B cell (primary cell): ENCODE results near the gene IYD. TPM values are rescaled to one million over a fixed set of nuclear protein-coding genes. Genes with fewer than 3 reads are reported as not detected.

Source experiments
- ATAC-seq: fragments of 200-7000 bp; cut with Tn5 transposase; one replicate; pipeline ENCODE4 v1.10.0; 2021; ENCODE audit warnings: low read depth, mild to moderate bottlenecking, moderate number of reproducible peaks, moderate library complexity
- CTCF ChIA-PET: fragments of 350-600 bp; sonication (Branson Sonifier 250); formaldehyde crosslinking; loops from one replicate; lab custom pipeline; 2021; ENCODE audit warnings: antibody characterized with exemption, inconsistent platforms; lab: Charles Lee
- POLR2A ChIA-PET: fragments of 350-600 bp; sonication (Branson Sonifier 250); formaldehyde crosslinking; loops from one replicate; lab custom pipeline; 2021; ENCODE audit warnings: antibody characterized with exemption; lab: Charles Lee
- DNase-seq: peaks from one replicate; pipeline ENCODE4 v3.0.0; 2013
- H2AFZ ChIP-seq: 2 replicates; pipeline ENCODE4 v1.6.1; 2012; ENCODE audit warnings: mild to moderate bottlenecking, low read depth, low read length; ENCODE audit not compliant: insufficient read depth, poor library complexity, severe bottlenecking
- H3K27ac ChIP-seq, 2 donors: 1 replicate in 1 of 2; 2 replicates in 1 of 2; pipeline ENCODE4 v1.5.1; 2012 to 2013; ENCODE audit warnings: low read length in 2 of 2, mild to moderate bottlenecking in 2 of 2, moderate library complexity in 1 of 2
- H3K27me3 ChIP-seq, 4 experiments: fragments of 200-600 bp in 1 of 4; sonication (generic) in 1 of 4; replicated peaks in 1 of 4; 1 replicate in 2 of 4; 2 replicates in 2 of 4; pipeline versions ENCODE4 v1.6.1 to v1.7.0; 2013 to 2016; ENCODE audit warnings: low read length in 3 of 4, mild to moderate bottlenecking in 2 of 4, mixed read lengths in 1 of 4, moderate library complexity in 1 of 4; ENCODE audit not compliant: insufficient read depth in 4 of 4, control insufficient read depth in 3 of 4; ENCODE audit errors: control extremely low read depth in 1 of 4
- H3K36me3 ChIP-seq, 2 experiments: replicated peaks in 1 of 2; 1 replicate in 1 of 2; 2 replicates in 1 of 2; pipeline versions ENCODE4 v1.6.1 to v1.7.1; 2013; ENCODE audit warnings: low read length in 1 of 2; ENCODE audit not compliant: insufficient read depth in 2 of 2, control insufficient read depth in 1 of 2; ENCODE audit errors: control extremely low read depth in 1 of 2, extremely low read depth in 1 of 2
- H3K4me1 ChIP-seq, 2 donors: fragments of 200-600 bp in 1 of 2; sonication (generic) in 1 of 2; 1 replicate in 1 of 2; 2 replicates in 1 of 2; pipeline versions ENCODE4 v1.5.1 to v1.6.1; 2013 to 2017; ENCODE audit warnings: low read length in 2 of 2; ENCODE audit not compliant: control insufficient read depth in 2 of 2, insufficient read depth in 2 of 2
- H3K4me2 ChIP-seq: replicated peaks from 2 replicates; pipeline ENCODE3; 2012; ENCODE audit warnings: mild to moderate bottlenecking, low read depth, low read length; ENCODE audit not compliant: poor library complexity, severe bottlenecking
- H3K4me3 ChIP-seq, 5 experiments: fragments of 200-600 bp in 1 of 5; sonication (generic) in 1 of 5; 1 replicate in 3 of 5; 2 replicates in 2 of 5; pipeline versions ENCODE4 v1.5.1 to v1.7.0; 2011 to 2016; ENCODE audit warnings: low read length in 4 of 5, mild to moderate bottlenecking in 4 of 5, low read depth in 2 of 5, control low read depth in 1 of 5, moderate library complexity in 1 of 5; ENCODE audit not compliant: insufficient read depth in 1 of 5; ENCODE audit errors: control extremely low read depth in 1 of 5, extremely low read depth in 1 of 5
- H3K79me2 ChIP-seq: fragments of 200-600 bp; sonication (generic); one replicate; pipeline ENCODE4 v1.6.0; 2016; ENCODE audit warnings: low read length; ENCODE audit not compliant: control insufficient read depth, insufficient read depth
- H3K9ac ChIP-seq: fragments of 200-600 bp; sonication (generic); 2 replicates; pipeline ENCODE4 v1.6.1; 2017; ENCODE audit warnings: mild to moderate bottlenecking, low read length, moderate library complexity
- H3K9me3 ChIP-seq, 3 donors: one replicate each; pipeline versions ENCODE4 v1.6.1 to v1.7.1; 2013; ENCODE audit warnings: low read length in 2 of 3; ENCODE audit not compliant: control insufficient read depth in 2 of 3, insufficient read depth in 1 of 3; ENCODE audit errors: control extremely low read depth in 1 of 3
- H4K20me1 ChIP-seq: 2 replicates; pipeline ENCODE4 v1.6.0; 2012; ENCODE audit warnings: mild to moderate bottlenecking, low read length; ENCODE audit not compliant: insufficient read depth, control insufficient read depth, poor library complexity, severe bottlenecking
- H3K27ac Mint-ChIP-seq: one replicate; pipeline ENCODE4 v1.8.0; 2021; ENCODE audit warnings: mixed read lengths
- H3K27me3 Mint-ChIP-seq: one replicate; pipeline ENCODE4 v1.8.0; 2021; ENCODE audit warnings: mixed read lengths
- H3K4me1 Mint-ChIP-seq: one replicate; pipeline ENCODE4 v1.8.0; 2021; ENCODE audit warnings: mixed read lengths
- H3K4me3 Mint-ChIP-seq: one replicate; pipeline ENCODE4 v1.8.0; 2021; ENCODE audit warnings: mixed read lengths
- H3K9me3 Mint-ChIP-seq: one replicate; pipeline ENCODE4 v1.8.0; 2022; ENCODE audit warnings: mixed read lengths; ENCODE audit not compliant: insufficient read depth
- CTCF ChIP-seq: fragments of 200-600 bp; IDR thresholded peaks from one replicate; pipeline ENCODE4 v1.8.0; 2022; ENCODE audit warnings: antibody characterized with exemption, mild to moderate bottlenecking
- EZH2 ChIP-seq: IDR thresholded peaks from 2 replicates; pipeline ENCODE4 v1.6.1; 2012; ENCODE audit warnings: borderline replicate concordance, low read depth, mild to moderate bottlenecking, moderate library complexity, low read length; ENCODE audit not compliant: insufficient read depth, poor library complexity, severe bottlenecking
- WGBS: methylation state at CpG from one replicate; pipeline ENCODE4 v1.1.5; 2013; ENCODE audit warnings: missing lambda C conversion rate; ENCODE audit not compliant: insufficient coverage; 5-methylcytosine and 5-hydroxymethylcytosine counted together
- intact Hi-C: fragments of 100-400 bp; cut with micrococcal nuclease; formaldehyde crosslinking; loops from one replicate; pipeline ENCODE4 v1.10.0; 2022
- polyA plus RNA-seq: library from polyadenylated mRNA; depleted of rRNA; stranded (reverse); fragments of >200 nt; gene quantifications from 2 replicates; pipeline ENCODE4 v1.2.3, GENCODE V29; 2012
- total RNA-seq, 2 donors: library from RNA; stranded (reverse); fragments of 120-200 nt in 1 of 2; gene quantifications; 1 replicate in 1 of 2; 2 replicates in 1 of 2; pipeline versions ENCODE4 v1.2.3 to v1.2.4, GENCODE V29; 2013 to 2022

Gene IYD
- total and polyA plus RNA-seq, 2 donors (not counting 1 experiment from before 2014, with no cell fraction given), result not detected

- TF ChIP-seq CTCF (no peak), EZH2 (no peak)
- no peaks in the 10 kb centered on the region for H3K79me2 ChIP-seq
- Mint-ChIP-seq H3K4me3 (no peak overlapping the region), H3K9me3 (no peaks in the 10 kb centered on the region), H3K27ac (no peak overlapping the region), H3K4me1 (no peaks in the 10 kb centered on the region), H3K27me3 (peaks cover 27% of the 10 kb centered on the region)
- no peaks in the 10 kb centered on the region for H4K20me1 ChIP-seq
- H3K9me3 ChIP-seq, result no peaks in the 10 kb centered on the region
- H3K27ac ChIP-seq, result no peak overlapping the region
- no peak for ATAC-seq
- no peak overlapping the region for H3K4me3 ChIP-seq
- CTCF ChIA-PET, result no interaction called here
- no peak for DNase-seq
- H3K27me3 ChIP-seq, result peaks cover 0 to 4% (median 2%) of the 10 kb centered on the region in 4 experiments
- no peak overlapping the region for H3K9ac ChIP-seq
- POLR2A ChIA-PET, result no interaction called here
- H3K4me2 ChIP-seq, result no peak overlapping the region
- no peaks in the 10 kb centered on the region for H3K36me3 ChIP-seq
- no peak overlapping the region for H2AFZ ChIP-seq
- intact Hi-C loops, result no loop called here
- 88% methylated on average over 3 of the region's 4 CpGs for WGBS
- no peaks in the 10 kb centered on the region for H3K4me1 ChIP-seq
Measured at GRCh38 chr6:150382171-150382570, 13.4 kb downstream of the IYD start.

GRCh38 chr6:150391414-150391813 lies 22.6 kb downstream of the IYD start:
- TF ChIP-seq EZH2 (no peak), CTCF (no peak)
- Histone ChIP-seq H4K20me1 (no peaks in the 10 kb centered on the region), H3K27me3 (peaks cover 0 to 5% (median 1%) of the 10 kb centered on the region in 4 experiments), H3K9me3 (no peaks in the 10 kb centered on the region), H3K36me3 (no peaks in the 10 kb centered on the region), H3K9ac (no peak overlapping the region), H3K27ac (no peak overlapping the region), H3K4me3 (no peak overlapping the region), H3K4me1 (no peaks in the 10 kb centered on the region), H2AFZ (no peak overlapping the region), H3K4me2 (no peak overlapping the region), H3K79me2 (no peaks in the 10 kb centered on the region)
- ChIA-PET POLR2A (no interaction called here), CTCF (no interaction called here)
- no peak for DNase-seq
- H3K27ac Mint-ChIP-seq, result no peak overlapping the region
- no peaks in the 10 kb centered on the region for H3K4me1 Mint-ChIP-seq
- intact Hi-C loops, result no loop called here
- no peak for ATAC-seq
- H3K4me3 Mint-ChIP-seq, result no peak overlapping the region
- 92% methylated on average over 4 of the region's 4 CpGs for WGBS
- peaks cover 45% of the 10 kb centered on the region for H3K27me3 Mint-ChIP-seq
- no peaks in the 10 kb centered on the region for H3K9me3 Mint-ChIP-seq
